Measurements from ENCODE around the gene RNF207. TPM values are rescaled to one million over a fixed set of nuclear protein-coding genes. Genes with fewer than 3 reads are reported as not detected.

RNF207 gene
- total RNA-seq, 3 donors from 2014 or later, result 2.7 to 32.4 (median 29.9) TPM

- H3K4me1 ChIP-seq, result no peaks in the 10 kb centered on the region
- no peak overlapping the region for H3K27ac ChIP-seq
- TF ChIP-seq POLR2AphosphoS5 (IDR thresholded peaks at IDR 0.05) (no peak), CTCF (IDR thresholded peaks at IDR 0.05) (no peak)
- no peak overlapping the region for H3K4me3 ChIP-seq
- no peaks in the 10 kb centered on the region for H3K36me3 ChIP-seq
- H3K9me3 ChIP-seq, result no peaks in the 10 kb centered on the region
- peaks cover 6 to 42% of the 10 kb centered on the region in 2 donors for H3K27me3 ChIP-seq
- DNase-seq (ENCODE audit: low spot score in 2 of 2), result no peak
- intact Hi-C loops (cut with DNase I; ENCODE audit: low total_unique reads), result no loop called here
These were observed 45.3 kb downstream of the RNF207 start for GRCh38 chr1:6251233-6251632.

GRCh38 chr1:6251681-6252373, 45.9 kb downstream of the RNF207 start:
- Histone ChIP-seq H3K36me3 (no peaks in the 10 kb centered on the region), H3K4me3 (no peak overlapping the region), H3K4me1 (no peaks in the 10 kb centered on the region), H3K27me3 (peaks cover 6 to 39% of the 10 kb centered on the region in 2 donors), H3K27ac (no peak overlapping the region), H3K9me3 (no peaks in the 10 kb centered on the region)
- intact Hi-C loops (cut with DNase I; ENCODE audit: low total_unique reads), result no loop called here
- no peak for DNase-seq (ENCODE audit: low spot score in 2 of 2)
- no peak for TF ChIP-seq POLR2A (IDR thresholded peaks at IDR 0.05)
- TF ChIP-seq POLR2AphosphoS5 (IDR thresholded peaks at IDR 0.05), result no peak
- TF ChIP-seq CTCF (IDR thresholded peaks at IDR 0.05), result no peak

- H3K27me3 ChIP-seq, result peaks cover 6 to 39% of the 10 kb centered on the region in 2 donors
- intact Hi-C loops (cut with DNase I; ENCODE audit: low total_unique reads), result no loop called here
- no peak overlapping the region for H3K27ac ChIP-seq
- TF ChIP-seq CTCF (IDR thresholded peaks at IDR 0.05) (no peak), POLR2AphosphoS5 (IDR thresholded peaks at IDR 0.05) (no peak), POLR2A (IDR thresholded peaks at IDR 0.05) (no peak)
- DNase-seq (ENCODE audit: low spot score in 2 of 2), result no peak
- no peaks in the 10 kb centered on the region for H3K9me3 ChIP-seq
- H3K36me3 ChIP-seq, result no peaks in the 10 kb centered on the region
- H3K4me3 ChIP-seq, result no peak overlapping the region
- no peaks in the 10 kb centered on the region for H3K4me1 ChIP-seq
These were observed 46.4 kb downstream of the RNF207 start for GRCh38 chr1:6252374-6252710.

- H3K27me3 ChIP-seq, result peaks cover 6 to 32% of the 10 kb centered on the region in 2 donors
- no peak overlapping the region for H3K4me3 ChIP-seq
- no peaks in the 10 kb centered on the region for H3K36me3 ChIP-seq
- no peaks in the 10 kb centered on the region for H3K4me1 ChIP-seq
- intact Hi-C loops (cut with DNase I; ENCODE audit: low total_unique reads), result no loop called here
- no peak for TF ChIP-seq CTCF (IDR thresholded peaks at IDR 0.05)
- no peak for TF ChIP-seq POLR2A (IDR thresholded peaks at IDR 0.05)
- TF ChIP-seq POLR2AphosphoS5 (IDR thresholded peaks at IDR 0.05), result no peak
- no peak for DNase-seq (ENCODE audit: low spot score in 2 of 2)
- no peak overlapping the region for H3K27ac ChIP-seq
- no peaks in the 10 kb centered on the region for H3K9me3 ChIP-seq
These were observed 47.5 kb downstream of the RNF207 start for GRCh38 chr1:6253380-6253779.

GRCh38 chr1:6254691-6255090, 48.8 kb downstream of the RNF207 start:
- Histone ChIP-seq H3K4me3 (no peak overlapping the region), H3K36me3 (no peaks in the 10 kb centered on the region), H3K27me3 (peaks cover 0 to 24% of the 10 kb centered on the region in 2 donors), H3K4me1 (no peaks in the 10 kb centered on the region), H3K9me3 (no peaks in the 10 kb centered on the region), H3K27ac (no peak overlapping the region)
- no peak for DNase-seq (ENCODE audit: low spot score in 2 of 2)
- no peak for TF ChIP-seq POLR2A (IDR thresholded peaks at IDR 0.05)
- TF ChIP-seq CTCF (IDR thresholded peaks at IDR 0.05), result no peak
- TF ChIP-seq POLR2AphosphoS5 (IDR thresholded peaks at IDR 0.05), result no peak
- intact Hi-C loops (cut with DNase I; ENCODE audit: low total_unique reads), result no loop called here
